ENCODE measurements around the gene KAZN.

The KAZN gene

GRCh38 chr1:15064217-15064929 lies 465.9 kb downstream of the KAZN start:
- H3K4me3 ChIP-seq (ENCODE audit: low read depth, low read length) = no peak overlapping the region

DNA sequence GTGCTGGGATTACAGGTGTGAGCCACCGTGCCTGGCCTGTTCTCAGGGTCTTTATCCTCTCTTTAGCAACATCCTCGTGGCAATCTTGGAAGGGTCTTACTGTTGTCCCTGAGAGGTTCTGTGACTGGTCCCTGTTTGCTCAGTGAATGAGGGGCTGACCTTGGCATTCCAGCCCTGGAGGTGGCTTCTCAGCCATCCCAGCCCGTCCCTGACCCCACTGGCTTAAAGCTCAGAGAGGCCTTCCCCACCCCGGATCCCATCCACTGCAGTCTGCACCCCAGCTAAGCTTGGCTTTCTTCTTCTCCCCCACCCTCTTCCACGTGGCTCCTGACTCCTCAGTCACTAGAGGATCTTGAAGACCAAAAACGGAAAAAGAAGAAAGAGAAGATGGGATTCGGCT lies 466.8 kb downstream of the KAZN start:
- no peak overlapping the region for H3K4me3 ChIP-seq (ENCODE audit: low read depth, low read length)

- H3K4me3 ChIP-seq (ENCODE audit: low read depth, low read length) = no peak overlapping the region
Observed at GRCh38 chr1:15065736-15066135, 467.3 kb downstream of the KAZN start.

DNA sequence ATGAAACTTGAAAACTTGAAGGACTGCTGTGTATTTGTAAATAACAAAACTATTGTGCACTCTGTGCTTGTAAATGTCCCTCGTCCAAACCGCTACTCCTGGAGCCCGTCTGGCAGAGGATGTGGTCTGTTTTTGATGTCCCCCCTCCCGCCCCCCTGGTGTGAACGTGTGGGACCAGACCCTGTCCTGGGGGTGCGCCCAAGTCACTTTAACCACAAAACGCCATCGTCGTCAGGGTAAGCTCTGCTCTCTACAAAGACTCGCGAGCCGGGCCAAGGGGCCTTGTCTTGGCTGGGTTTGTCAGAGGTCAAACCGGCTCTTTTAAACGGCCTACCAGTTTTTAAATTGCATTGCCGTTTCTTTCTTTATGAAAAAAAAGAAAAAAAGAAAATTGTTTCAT lies 467.7 kb downstream of the KAZN start:
- H3K4me3 ChIP-seq (ENCODE audit: low read depth, low read length) = no peak overlapping the region

GRCh38 chr1:15067148-15067547 lies 468.7 kb downstream of the KAZN start:
- no peak overlapping the region for H3K4me3 ChIP-seq (ENCODE audit: low read depth, low read length)

DNA sequence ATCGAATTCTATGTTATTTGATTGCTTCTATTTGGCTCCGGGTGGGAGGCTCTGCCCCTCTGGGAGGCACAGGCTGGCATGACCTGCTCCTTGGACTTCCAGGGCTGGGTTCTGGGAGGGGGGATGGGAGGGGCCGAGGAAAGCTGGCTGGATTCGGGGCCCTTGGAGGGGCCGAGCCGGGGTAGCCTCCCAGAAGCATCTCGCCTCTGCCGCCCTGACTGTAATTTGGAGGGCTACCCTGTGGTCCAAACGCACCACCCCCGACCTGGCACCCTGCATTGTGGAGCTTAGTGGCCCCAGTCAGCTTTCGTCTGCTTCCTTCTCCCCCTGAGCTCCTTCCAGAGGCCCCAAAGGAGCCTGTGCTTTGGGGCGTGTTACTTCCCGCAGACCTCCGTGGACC lies 469.7 kb downstream of the KAZN start:
- no peak overlapping the region for H3K4me3 ChIP-seq (ENCODE audit: low read depth, low read length)

DNA sequence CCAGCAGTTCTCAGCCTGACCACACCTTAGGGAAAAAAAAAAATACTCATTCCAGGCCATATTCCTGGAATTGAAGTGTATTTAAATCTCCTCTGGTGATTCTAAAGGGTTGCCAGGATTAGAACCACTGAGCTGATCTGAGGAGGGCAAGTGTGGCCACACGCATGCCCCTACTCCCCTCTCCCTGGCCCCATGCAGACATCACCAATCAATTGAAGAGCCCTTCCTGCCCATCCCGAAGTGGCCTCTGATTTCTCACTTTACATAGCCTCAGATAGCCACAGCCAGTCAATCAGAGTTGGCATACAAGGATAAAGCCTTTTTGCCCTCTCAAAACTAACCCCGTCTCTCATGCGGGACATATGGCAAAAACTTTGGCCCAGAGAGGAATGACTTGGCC lies 470.5 kb downstream of the KAZN start:
- H3K4me3 ChIP-seq (ENCODE audit: low read depth, low read length) = no peak overlapping the region

DNA sequence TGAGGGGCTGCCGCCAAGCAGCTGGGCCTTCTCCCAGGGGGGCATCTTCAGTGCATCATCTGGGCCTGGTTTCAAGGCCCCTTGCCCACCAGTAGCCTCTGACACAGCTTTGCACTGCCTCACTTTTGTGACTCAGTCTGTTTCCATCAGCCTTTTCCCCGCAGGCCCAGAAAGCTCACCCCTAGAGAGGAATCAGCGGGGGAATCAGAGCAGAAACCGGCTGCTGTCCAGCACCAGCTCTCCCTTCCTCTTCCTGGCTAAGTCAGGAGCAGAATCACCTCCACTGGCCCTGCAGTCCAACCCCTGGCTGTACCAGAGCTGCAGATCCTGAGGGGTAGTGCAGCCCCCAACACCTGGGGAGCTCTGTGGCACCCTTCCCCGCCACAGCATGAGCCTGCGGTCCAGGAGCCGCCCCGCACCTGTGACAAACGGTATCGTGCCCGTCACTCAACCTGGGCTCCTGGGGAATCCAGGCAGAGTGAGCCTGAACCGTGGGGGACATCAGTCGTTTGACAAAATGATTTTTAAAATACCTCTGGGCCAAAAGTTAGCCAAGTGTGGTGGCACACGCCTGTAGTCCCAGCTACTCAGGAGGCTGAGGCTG lies 471.8 kb downstream of the KAZN start:
- no peak overlapping the region for H3K4me3 ChIP-seq (ENCODE audit: low read depth, low read length)

DNA sequence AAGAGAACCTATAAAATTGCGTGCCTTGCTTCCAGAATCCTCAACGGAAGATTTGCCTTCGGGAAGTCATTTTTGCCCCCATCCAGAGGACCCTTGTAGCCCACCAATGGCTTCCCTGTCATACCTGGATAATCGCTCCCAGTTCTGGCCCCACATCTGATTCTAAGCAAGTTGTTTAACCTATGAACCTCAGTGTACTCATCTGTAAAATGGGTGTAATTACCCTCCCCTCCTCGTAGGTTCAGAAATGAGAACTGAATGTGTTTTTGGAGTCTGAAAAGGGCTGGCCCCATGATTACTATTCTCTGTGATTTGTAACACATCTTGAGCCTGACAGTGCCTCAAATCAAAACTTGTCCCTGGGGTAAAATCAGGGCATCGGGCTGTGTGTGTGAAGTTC lies 473.5 kb downstream of the KAZN start:
- H3K4me3 ChIP-seq (ENCODE audit: low read depth, low read length) = no peak overlapping the region

GRCh38 chr1:15073799-15074308 lies 475.4 kb downstream of the KAZN start:
- H3K4me3 ChIP-seq (ENCODE audit: low read depth, low read length) = no peak overlapping the region

DNA sequence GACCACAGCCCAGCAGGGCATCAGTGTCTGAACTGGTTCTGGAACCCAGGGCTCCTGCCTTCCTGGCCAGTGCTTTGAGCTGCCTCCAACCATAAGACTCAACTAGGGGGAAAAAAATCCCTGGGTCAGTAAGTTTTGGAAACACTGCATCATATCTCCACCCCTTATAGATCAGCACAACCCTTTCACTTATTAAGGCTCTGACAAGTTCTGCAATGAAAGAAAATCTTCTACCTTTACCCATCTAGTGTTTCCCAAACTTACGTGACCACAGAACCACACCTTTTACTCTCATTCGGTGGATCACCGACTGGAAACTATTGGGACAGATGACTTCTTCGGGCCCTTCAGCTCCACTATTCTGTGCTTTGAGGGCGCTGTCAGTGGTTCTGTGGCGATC lies 476.7 kb downstream of the KAZN start:
- no peak overlapping the region for H3K4me3 ChIP-seq (ENCODE audit: low read depth, low read length)

GRCh38 chr1:15075817-15076216 lies 477.3 kb downstream of the KAZN start:
- no peak overlapping the region for H3K4me3 ChIP-seq (ENCODE audit: low read depth, low read length)

DNA sequence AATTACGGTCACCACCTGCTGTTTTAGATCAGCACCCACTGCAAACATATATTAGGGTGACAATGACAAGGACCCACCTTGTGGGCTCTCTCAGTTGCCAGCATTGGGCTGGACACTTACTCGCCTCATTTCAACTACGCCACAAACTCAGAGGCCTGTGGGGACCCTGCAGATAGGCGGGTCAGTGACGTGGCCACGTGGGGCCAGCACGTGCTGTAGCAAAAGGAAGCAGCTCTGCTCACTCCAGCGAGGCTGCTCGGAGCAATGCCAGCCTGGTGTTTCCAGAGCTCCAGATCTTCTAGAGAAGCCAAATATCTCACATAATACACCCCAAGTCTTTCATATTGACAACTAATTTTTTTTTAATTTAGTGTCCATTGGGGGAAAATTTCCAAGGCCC lies 478.3 kb downstream of the KAZN start:
- no peak overlapping the region for H3K4me3 ChIP-seq (ENCODE audit: low read depth, low read length)

DNA sequence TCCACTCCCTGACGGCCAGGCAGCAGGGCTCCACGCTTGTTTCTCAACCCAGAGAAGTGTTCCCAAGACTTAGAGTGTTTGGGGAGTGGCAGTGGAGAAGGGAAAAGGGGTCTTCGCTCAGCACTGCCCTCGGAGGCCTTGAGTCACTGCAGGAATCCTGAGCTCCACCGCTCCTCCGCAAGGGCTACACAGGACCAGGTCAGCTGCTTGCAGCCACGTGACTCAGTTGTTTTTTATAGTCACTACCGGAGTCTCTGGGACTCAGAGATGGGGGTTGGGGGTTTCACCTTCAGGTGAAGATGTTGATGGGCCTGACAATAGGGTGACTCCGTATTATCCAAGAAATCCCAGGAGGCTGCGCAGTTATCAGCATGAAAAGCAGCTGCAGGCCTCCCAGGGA lies 478.9 kb downstream of the KAZN start:
- H3K4me3 ChIP-seq (ENCODE audit: low read depth, low read length) = no peak overlapping the region

- H3K4me3 ChIP-seq (ENCODE audit: low read depth, low read length) = no peak overlapping the region
Observed at GRCh38 chr1:15080328-15081007, 482.0 kb downstream of the KAZN start.

GRCh38 chr1:15081102-15081501 lies 482.6 kb downstream of the KAZN start:
- H3K4me3 ChIP-seq (ENCODE audit: low read depth, low read length) = no peak overlapping the region

GRCh38 chr1:15083578-15083977 lies 485.1 kb downstream of the KAZN start:
- no peak overlapping the region for H3K4me3 ChIP-seq (ENCODE audit: low read depth, low read length)

- H3K4me3 ChIP-seq (ENCODE audit: low read depth, low read length) = no peak overlapping the region
Observed at GRCh38 chr1:15088281-15088971, 489.9 kb downstream of the KAZN start.

DNA sequence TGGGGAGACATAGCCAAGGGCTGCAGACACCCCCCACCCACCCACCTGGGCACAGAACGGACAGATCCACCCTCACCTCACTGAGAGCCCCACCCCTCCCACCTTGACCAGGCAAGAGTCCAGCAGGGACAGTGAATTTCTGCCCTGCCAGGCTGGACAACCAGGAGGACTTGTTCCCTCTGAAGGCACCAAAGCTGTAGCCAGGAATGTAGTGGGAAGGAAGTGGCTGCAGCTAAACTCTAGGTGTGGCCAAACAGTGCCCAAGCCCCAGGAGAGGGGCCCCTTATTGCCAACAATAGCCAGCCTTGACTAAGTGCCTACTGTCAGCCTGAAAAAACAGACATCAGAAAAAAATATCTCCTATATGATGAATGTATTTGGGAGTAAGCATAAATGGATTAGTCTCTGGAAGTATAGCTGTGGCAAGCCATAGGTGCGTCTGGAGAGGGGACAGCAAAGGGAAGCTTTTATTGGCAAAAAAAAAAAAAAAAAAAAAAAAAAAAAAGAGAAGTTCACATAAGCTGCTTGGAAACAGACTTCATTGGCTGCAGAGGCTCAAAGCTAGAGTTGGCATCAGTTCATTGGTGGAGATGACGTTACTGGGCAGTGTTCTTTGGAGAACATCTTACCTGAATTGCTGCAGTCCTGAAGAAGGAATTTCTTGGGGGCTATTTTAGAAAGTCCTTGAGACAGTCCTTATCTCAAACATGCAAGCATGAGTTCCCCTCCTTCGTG lies 490.9 kb downstream of the KAZN start:
- H3K4me3 ChIP-seq (ENCODE audit: low read depth, low read length) = no peak overlapping the region

GRCh38 chr1:15090373-15090772 lies 491.9 kb downstream of the KAZN start:
- no peak overlapping the region for H3K4me3 ChIP-seq (ENCODE audit: low read depth, low read length)

- no peak overlapping the region for H3K4me3 ChIP-seq (ENCODE audit: low read depth, low read length)
Observed at GRCh38 chr1:15094056-15094455, 495.6 kb downstream of the KAZN start.
